NCI-H82 (cell line): ENCODE data around the gene TMEM60.

Experiments
- DNase-seq: peaks from one replicate; lab custom pipeline; 2025; lab: John Stamatoyannopoulos, UW

Gene TMEM60

GRCh38 chr7:77770316-77770715 lies 27.9 kb downstream of the TMEM60 start:
- DNase-seq: no peak

GRCh38 chr7:77766801-77767605 lies 31.2 kb downstream of the TMEM60 start:
- DNase-seq: no peak

GRCh38 chr7:77765906-77766800 lies 32.1 kb downstream of the TMEM60 start:
- no peak for DNase-seq

- no peak for DNase-seq
These were observed 32.8 kb downstream of the TMEM60 start for GRCh38 chr7:77765481-77765880.

- no peak for DNase-seq
These were observed 37.3 kb downstream of the TMEM60 start for GRCh38 chr7:77760809-77761453.

GRCh38 chr7:77759294-77759889 lies 38.8 kb downstream of the TMEM60 start:
- DNase-seq: peak; percentile 72

GRCh38 chr7:77757589-77757988 lies 40.6 kb downstream of the TMEM60 start:
- no peak for DNase-seq

GRCh38 chr7:77753173-77753572 lies 45.1 kb downstream of the TMEM60 start:
- DNase-seq: no peak

- DNase-seq: no peak
These were observed 46.2 kb downstream of the TMEM60 start for GRCh38 chr7:77752016-77752415.

- no peak for DNase-seq
These were observed 50.5 kb downstream of the TMEM60 start for GRCh38 chr7:77747718-77748117.

GRCh38 chr7:77747178-77747577 lies 51.1 kb downstream of the TMEM60 start:
- no peak for DNase-seq

GRCh38 chr7:77746824-77747165 lies 51.4 kb downstream of the TMEM60 start:
- no peak for DNase-seq

GRCh38 chr7:77746164-77746823 lies 51.9 kb downstream of the TMEM60 start:
- DNase-seq: peak; percentile 10

GRCh38 chr7:77745746-77746145 lies 52.5 kb downstream of the TMEM60 start:
- no peak for DNase-seq
